Inflammatory macrophage treated with lipopolysaccharide for 1 hour (primary cell): ENCODE measurements around the gene GCC2.
"Not testable (repeated sequence)": the region's sequence is repeated elsewhere in the genome, so short reads cannot be mapped to it uniquely, and the experiment has no call there.

Experiments
- DNase-seq, 2 donors: peaks; one replicate each; pipeline ENCODE4 v3.0.0-alpha.2; 2020 to 2022

Gene GCC2, protein sequence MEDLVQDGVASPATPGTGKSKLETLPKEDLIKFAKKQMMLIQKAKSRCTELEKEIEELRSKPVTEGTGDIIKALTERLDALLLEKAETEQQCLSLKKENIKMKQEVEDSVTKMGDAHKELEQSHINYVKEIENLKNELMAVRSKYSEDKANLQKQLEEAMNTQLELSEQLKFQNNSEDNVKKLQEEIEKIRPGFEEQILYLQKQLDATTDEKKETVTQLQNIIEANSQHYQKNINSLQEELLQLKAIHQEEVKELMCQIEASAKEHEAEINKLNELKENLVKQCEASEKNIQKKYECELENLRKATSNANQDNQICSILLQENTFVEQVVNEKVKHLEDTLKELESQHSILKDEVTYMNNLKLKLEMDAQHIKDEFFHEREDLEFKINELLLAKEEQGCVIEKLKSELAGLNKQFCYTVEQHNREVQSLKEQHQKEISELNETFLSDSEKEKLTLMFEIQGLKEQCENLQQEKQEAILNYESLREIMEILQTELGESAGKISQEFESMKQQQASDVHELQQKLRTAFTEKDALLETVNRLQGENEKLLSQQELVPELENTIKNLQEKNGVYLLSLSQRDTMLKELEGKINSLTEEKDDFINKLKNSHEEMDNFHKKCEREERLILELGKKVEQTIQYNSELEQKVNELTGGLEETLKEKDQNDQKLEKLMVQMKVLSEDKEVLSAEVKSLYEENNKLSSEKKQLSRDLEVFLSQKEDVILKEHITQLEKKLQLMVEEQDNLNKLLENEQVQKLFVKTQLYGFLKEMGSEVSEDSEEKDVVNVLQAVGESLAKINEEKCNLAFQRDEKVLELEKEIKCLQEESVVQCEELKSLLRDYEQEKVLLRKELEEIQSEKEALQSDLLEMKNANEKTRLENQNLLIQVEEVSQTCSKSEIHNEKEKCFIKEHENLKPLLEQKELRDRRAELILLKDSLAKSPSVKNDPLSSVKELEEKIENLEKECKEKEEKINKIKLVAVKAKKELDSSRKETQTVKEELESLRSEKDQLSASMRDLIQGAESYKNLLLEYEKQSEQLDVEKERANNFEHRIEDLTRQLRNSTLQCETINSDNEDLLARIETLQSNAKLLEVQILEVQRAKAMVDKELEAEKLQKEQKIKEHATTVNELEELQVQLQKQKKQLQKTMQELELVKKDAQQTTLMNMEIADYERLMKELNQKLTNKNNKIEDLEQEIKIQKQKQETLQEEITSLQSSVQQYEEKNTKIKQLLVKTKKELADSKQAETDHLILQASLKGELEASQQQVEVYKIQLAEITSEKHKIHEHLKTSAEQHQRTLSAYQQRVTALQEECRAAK (N-terminal part only)

DNA sequence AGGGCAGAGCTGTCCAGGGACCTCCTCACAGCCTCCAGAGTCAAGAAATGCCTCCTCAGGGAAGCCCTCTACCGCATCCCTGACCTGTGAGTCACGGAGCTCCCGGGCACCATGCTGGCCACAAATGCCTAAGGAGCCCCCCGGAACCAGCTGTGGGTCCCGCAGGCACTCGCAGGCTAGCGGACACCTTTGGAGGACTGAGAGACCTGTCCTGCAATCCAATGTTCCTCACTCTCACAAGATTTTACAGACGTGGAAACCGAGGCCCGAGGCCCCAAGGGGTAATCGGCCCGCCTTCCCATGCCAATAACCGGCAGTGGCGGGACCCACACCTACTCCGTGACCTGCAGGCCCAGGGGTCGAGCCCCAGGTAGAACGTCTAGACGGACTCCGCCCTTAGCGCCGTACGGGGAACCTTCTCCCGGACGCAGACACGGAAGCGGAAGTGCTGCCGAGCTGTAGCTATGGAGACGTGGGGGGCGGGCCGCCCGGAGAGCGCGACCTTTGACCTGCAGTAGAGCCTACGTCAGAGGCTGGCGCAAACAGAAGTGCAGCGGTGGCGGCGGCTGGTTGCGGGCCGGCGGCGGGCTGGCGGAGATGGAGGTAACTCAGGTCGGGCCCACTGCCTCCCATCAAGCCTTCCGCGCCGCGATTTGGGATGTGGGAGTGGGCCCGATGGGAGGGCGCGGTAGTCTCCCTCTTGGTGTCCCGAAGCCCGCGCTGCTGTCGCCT lies at the start of gene GCC2:
TSS of gene GCC2 (plus strand) at position 529 of the 732 bp plus-strand sequence. CDS start at position 598, 69 bp downstream.
- DNase-seq: peak; percentile 90 to 97

- no peak for DNase-seq
Measured at GRCh38 chr2:108399479-108399878, 49.5 kb upstream of the GCC2 start.

- DNase-seq: no peak
Measured at GRCh38 chr2:108401800-108402199, 47.2 kb upstream of the GCC2 start.

- DNase-seq: no peak
Measured at GRCh38 chr2:108403494-108403893, 45.5 kb upstream of the GCC2 start.

- DNase-seq: no peak
Measured at GRCh38 chr2:108404784-108405397, 44.1 kb upstream of the GCC2 start.

DNA sequence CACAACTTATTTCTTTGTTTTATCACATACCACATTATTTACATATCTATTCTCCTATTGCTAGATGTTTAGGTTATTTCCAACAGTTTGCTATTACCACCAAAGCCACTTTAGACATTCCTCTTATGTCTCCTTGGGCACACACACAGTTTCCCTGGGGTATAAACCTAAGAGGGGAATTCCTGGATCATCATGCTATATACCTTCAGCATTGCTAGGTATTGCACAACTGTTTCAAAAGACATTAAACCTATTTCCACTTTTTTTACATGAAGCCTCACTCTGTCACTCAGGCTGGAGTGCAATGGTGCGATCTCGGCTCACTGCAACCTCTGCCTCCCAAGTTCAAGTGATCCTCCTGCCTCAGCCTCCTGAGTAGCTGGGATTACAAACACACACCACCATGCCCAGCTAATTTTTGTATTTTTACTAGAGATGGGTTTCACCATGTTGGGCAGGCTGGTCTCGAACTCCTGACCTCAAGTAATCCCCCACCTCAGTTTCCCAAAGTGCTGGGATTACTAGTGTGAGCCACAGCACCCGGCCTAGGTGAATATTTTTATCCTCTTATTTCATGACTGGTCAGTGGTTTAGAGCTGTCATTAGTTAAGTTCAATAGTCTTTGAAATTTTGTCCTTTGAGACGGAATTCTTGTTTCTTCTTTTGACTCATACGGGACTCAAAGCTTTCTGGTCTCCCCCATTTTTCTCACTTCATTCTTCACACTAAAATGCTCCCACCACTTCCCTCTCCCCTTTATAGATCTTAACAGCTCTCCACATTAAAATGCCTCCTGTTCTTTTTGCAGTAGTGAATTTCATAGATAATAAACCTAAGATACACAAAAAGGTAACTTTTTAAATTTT lies 40.9 kb upstream of the GCC2 start:
- no peak for DNase-seq

DNA sequence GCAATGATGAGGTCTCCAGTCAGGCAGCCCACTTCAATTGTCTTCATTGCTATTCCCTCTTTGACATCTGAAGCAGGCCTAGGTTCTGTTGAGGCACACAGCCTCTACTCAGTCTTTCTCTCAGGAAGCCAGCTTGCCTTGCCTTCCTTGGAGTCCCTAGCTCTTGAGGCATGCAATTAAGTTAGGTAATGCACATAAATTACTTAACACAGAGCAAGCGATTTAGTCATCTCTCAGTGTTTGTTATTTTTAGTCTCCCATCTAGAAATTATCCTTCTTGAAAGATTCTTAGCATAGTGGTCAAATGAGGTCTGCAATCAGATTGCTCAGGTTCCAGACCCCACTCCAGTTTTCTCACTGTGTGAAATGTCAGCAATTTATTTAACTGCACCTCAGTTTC lies 39.2 kb upstream of the GCC2 start:
- no peak for DNase-seq

- no peak for DNase-seq
Measured at GRCh38 chr2:108412995-108413710, 35.9 kb upstream of the GCC2 start.

- DNase-seq: no peak
Measured at GRCh38 chr2:108413711-108414095, 35.3 kb upstream of the GCC2 start.

GRCh38 chr2:108414256-108414876 lies 34.6 kb upstream of the GCC2 start:
- no peak for DNase-seq

DNA sequence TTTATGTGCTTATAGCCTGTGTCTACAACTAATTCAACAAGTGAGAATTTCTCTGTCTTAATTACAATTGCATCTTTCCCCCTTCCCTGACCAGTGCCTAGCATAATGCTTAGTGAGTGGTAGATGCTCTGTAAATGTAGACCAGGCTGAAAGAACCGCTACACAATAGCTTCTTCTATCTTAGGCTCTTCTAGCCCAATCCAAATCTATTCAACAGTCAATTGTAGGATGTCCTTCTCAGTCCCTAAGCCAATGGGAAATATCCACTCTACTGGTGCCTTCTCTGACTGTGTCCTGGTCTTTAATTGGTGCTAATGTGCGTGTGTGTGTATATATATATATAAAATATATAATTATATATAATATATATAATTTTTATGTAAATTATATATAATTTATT lies 34.1 kb upstream of the GCC2 start:
- no peak for DNase-seq

- no peak for DNase-seq
Measured at GRCh38 chr2:108417254-108417653, 31.8 kb upstream of the GCC2 start.

DNA sequence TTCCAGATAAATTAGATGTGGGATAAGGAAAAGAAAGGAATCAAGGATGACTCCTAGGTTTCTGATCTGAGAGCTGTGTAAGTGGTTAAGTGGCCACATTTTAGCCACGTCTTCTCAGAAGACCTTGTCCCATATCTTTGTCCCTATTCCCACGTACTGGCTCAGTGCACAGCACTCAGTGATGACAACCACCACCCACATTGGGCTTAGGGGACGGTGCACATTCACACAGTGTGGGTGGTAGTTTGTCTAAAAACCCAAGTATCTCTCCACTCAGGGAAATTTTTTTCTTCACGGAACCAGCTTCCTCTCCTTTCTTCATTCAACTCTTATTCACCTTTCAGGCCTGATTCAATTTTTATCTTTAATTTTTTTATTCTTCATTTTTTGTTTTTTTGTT lies 30.6 kb upstream of the GCC2 start:
- peak in 1 of 2 donors; percentile 10 for DNase-seq

DNA sequence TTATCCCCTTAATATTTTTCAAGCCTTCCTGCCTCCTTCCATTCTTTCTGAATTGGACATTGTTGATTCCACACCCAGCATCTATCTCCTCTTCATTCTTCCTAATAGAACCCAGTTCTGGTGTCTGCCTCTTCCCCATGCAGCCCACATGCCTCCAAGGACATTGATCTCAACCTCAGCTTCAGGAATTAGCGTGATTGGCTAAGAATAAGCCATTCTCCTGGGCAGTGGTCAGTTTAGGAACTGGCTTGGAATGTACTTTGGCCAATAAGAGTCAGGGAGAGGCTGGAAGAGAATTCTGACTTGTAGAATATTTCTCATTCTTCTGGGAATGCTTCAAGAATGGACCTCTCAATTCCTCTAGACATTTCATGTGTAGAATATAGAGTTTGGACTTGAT lies 25.9 kb upstream of the GCC2 start:
- no peak for DNase-seq

DNA sequence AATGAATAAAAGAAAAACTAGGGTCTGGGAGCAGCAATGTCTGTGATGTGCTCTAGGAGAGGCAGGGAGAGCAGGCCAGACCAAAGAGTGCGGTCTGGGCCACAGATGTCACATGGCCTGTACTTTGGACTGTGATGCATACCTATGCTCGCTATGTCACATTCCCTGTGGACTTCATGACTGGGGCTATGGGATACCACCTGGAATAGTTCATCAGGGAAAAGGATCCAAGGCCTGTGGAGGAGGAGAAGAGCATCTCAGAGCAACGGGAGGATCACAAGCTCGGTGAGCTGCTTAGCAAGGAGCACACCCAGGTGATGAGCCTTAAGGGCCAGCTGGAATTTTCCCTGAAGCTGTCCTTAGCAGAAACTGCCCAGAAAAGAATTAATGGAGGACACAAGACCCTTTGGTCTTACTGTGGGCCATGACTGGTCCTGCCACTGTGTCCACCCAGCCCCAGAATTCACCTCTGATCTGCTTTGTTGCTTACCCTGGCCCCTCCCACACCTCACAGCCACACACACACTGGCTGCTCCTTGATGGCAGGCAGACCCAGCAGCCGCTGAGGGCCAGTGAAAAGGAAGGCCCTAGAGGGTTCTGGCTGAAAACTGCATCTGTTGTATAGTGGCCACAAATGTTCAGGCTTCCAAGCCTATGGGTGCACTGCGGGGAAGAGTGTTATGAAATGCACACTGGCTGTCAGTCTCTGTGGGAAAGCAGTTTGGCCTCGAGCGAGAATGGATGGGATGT lies 25.3 kb upstream of the GCC2 start:
- DNase-seq: no peak

- DNase-seq: no peak
Measured at GRCh38 chr2:108428286-108429009, 20.6 kb upstream of the GCC2 start.

DNA sequence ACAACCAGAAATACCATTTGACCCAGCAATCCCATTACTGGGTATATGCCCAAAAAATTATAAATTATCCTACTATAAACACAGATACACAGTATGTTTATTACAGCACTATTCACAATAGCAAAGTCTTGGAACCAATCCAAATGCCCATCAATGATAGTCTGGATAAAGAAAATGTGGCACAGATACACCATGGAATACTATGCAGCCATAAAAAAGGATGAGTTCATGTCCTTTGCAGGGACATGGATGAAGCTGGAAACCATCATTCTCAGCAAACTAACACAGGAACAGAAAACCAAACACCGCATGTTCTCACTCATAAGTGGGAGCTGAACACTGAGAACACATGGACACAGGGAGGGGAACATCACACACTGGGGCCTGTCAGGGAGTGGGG lies 13.4 kb upstream of the GCC2 start:
- DNase-seq: not testable (repeated sequence)

GRCh38 chr2:108436976-108437375 lies 12.0 kb upstream of the GCC2 start:
- no peak for DNase-seq
